Uterus (tissue), 2 donors: Measurements from ENCODE around the gene TAX1BP1.

Source experiments
- CTCF ChIP-seq, 4 experiments: fragments of 200-600 bp in 2 of 4; fragments of 450-650 bp in 2 of 4; sonication (generic) in 2 of 4; IDR thresholded peaks; one replicate each; pipeline ENCODE4 v1.5.1; 2016 to 2019; ENCODE audit warnings: antibody characterized with exemption in 4 of 4, mild to moderate bottlenecking in 2 of 4, moderate library complexity in 1 of 4
- POLR2A ChIP-seq, 2 donors: fragments of 450-650 bp; IDR thresholded peaks; one replicate each; pipeline ENCODE4 v1.6.1; 2016; ENCODE audit warnings: antibody characterized with exemption in 2 of 2, mild to moderate bottlenecking in 1 of 2, moderate library complexity in 1 of 2

GRCh38 chr7:27871866-27872265, 131.9 kb downstream of the TAX1BP1 start:
- no peak for TF ChIP-seq POLR2A (IDR thresholded peaks at IDR 0.05)
- no peak for TF ChIP-seq CTCF (IDR thresholded peaks at IDR 0.05)
